GM18867 (cell line): ENCODE data around the gene ZNF444.
"Not testable (repeated sequence)": the region's sequence is repeated elsewhere in the genome, so short reads cannot be mapped to it uniquely, and the experiment has no call there.

Experiments used
- ATAC-seq: cut with Tn5 transposase; IDR thresholded peaks from one replicate; pipeline ENCODE4 v1.9.1; 2021; ENCODE audit warnings: mild to moderate bottlenecking, moderate library complexity; ENCODE audit not compliant: unreplicated experiment

The ZNF444 gene

GRCh38 chr19:56140583-56141416, at the start of gene ZNF444:
ZNF444 (plus strand) TSS chr19:56141287; CDS start chr19:56146912, 5,625 bp downstream.
- ATAC-seq: peak; percentile 85

- no peak for ATAC-seq
These were observed 49.1 kb upstream of the ZNF444 start for GRCh38 chr19:56091751-56092546.

- ATAC-seq: no peak
These were observed 48.1 kb upstream of the ZNF444 start for GRCh38 chr19:56092685-56093631.

GRCh38 chr19:56094449-56094848, 46.6 kb upstream of the ZNF444 start:
- no peak for ATAC-seq

GRCh38 chr19:56096665-56097064, 44.4 kb upstream of the ZNF444 start:
- no peak for ATAC-seq

GRCh38 chr19:56097306-56097705, 43.8 kb upstream of the ZNF444 start:
- ATAC-seq: no peak

- ATAC-seq: no peak
These were observed 43.3 kb upstream of the ZNF444 start for GRCh38 chr19:56097776-56098175.

GRCh38 chr19:56098237-56098636, 42.9 kb upstream of the ZNF444 start:
- not testable (repeated sequence) for ATAC-seq

GRCh38 chr19:56098731-56099568, 42.1 kb upstream of the ZNF444 start:
- ATAC-seq: no peak

GRCh38 chr19:56099638-56100539, 41.2 kb upstream of the ZNF444 start:
- no peak for ATAC-seq

GRCh38 chr19:56101095-56101494, 40.0 kb upstream of the ZNF444 start:
- ATAC-seq: no peak

GRCh38 chr19:56101746-56102535, 39.1 kb upstream of the ZNF444 start:
- no peak for ATAC-seq

GRCh38 chr19:56103027-56103614, 38.0 kb upstream of the ZNF444 start:
- ATAC-seq: no peak

GRCh38 chr19:56104423-56104822, 36.7 kb upstream of the ZNF444 start:
- ATAC-seq: no peak

- ATAC-seq: no peak
These were observed 35.9 kb upstream of the ZNF444 start for GRCh38 chr19:56105090-56105701.

- ATAC-seq: not testable (repeated sequence)
These were observed 35.2 kb upstream of the ZNF444 start for GRCh38 chr19:56105831-56106396.

- ATAC-seq: no peak
These were observed 34.7 kb upstream of the ZNF444 start for GRCh38 chr19:56106397-56106849.
